K562 (cell line): ENCODE data around the gene CHSY3. TPM values are rescaled to one million over a fixed set of nuclear protein-coding genes. Genes with fewer than 3 reads are reported as not detected.

Source experiments
- ATAC-seq: fragments of 200-7000 bp; cut with Tn5 transposase; 3 replicates; pipeline ENCODE4 v1.9.1; 2020; ENCODE audit warnings: moderate library complexity
- BruUV-seq: library from RNA; stranded (reverse); fragments of 400-500 nt; replicated peaks from 2 replicates; lab custom pipeline; 2021; lab: Mats Ljungman, UMichigan
- CTCF ChIA-PET: fragments of 300-600 bp; formaldehyde crosslinking; extraction: SDS; loops from one replicate; lab custom pipeline; 2021; ENCODE audit warnings: low intra/inter-chr PET ratio; lab: Yijun Ruan, JAX
- POLR2A ChIA-PET: fragments of 300-600, 350-650 bp; sonication (Branson Sonifier 250); formaldehyde crosslinking; extraction: SDS; loops from one replicate; lab custom pipeline; 2021; ENCODE audit warnings: antibody characterized with exemption, inconsistent platforms; lab: Yijun Ruan, JAX
- DNase-seq, 4 experiments: peaks; one replicate each; pipeline versions ENCODE4 v3.0.0 to v3.0.0-alpha.2; 2011 to 2018; ENCODE audit warnings: low spot score in 3 of 4, mixed read lengths in 3 of 4; ENCODE audit errors: extremely low read depth in 1 of 4
- FAIRE-seq: peaks from 2 replicates; lab custom pipeline; 2011; peaks lifted over from hg19 to GRCh38; lab: Jason Lieb, UNC
- H2AFZ ChIP-seq: 2 replicates; pipeline ENCODE4 v1.6.0; 2011; ENCODE audit warnings: low read depth, low read length, control low read depth, inconsistent platforms
- H3K27ac ChIP-seq: fragments of 200-600 bp; 3 replicates; pipeline ENCODE4 v1.8.0; 2011; ENCODE audit warnings: low read depth, mild to moderate bottlenecking, control low read depth, inconsistent platforms, low read length, moderate library complexity, mixed read lengths; ENCODE audit errors: extremely low read depth
- H3K27me3 ChIP-seq, 2 experiments: fragments of 300-600 bp in 1 of 2; 2 replicates in 1 of 2; 3 replicates in 1 of 2; pipeline versions ENCODE4 v1.6.0 to v1.8.0; 2011; ENCODE audit warnings: inconsistent platforms in 2 of 2, low read length in 2 of 2, mild to moderate bottlenecking in 1 of 2, mixed read lengths in 1 of 2, moderate library complexity in 1 of 2; ENCODE audit not compliant: control insufficient read depth in 2 of 2, insufficient read depth in 2 of 2
- H3K36me3 ChIP-seq: fragments of 300-600 bp; 3 replicates; pipeline ENCODE4 v1.8.0; 2011; ENCODE audit warnings: mild to moderate bottlenecking, low read length, inconsistent platforms; ENCODE audit not compliant: control insufficient read depth, insufficient read depth
- H3K4me1 ChIP-seq, 2 experiments: fragments of 200-600 bp in 1 of 2; replicated peaks in 1 of 2; 2 replicates in 1 of 2; 3 replicates in 1 of 2; pipeline versions ENCODE4 v1.5.1 to v1.8.0; 2011; ENCODE audit warnings: inconsistent platforms in 2 of 2, low read length in 2 of 2, mild to moderate bottlenecking in 1 of 2, mixed read lengths in 1 of 2, moderate library complexity in 1 of 2; ENCODE audit not compliant: control insufficient read depth in 2 of 2, insufficient read depth in 2 of 2
- H3K4me2 ChIP-seq: 2 replicates; pipeline ENCODE4 v1.6.1; 2011; ENCODE audit warnings: low read length, control low read depth, inconsistent platforms, mixed read lengths; ENCODE audit not compliant: insufficient read depth
- H3K4me3 ChIP-seq: fragments of 200-600 bp; sonication (generic), shearing (Covaris generic); 2 replicates; pipeline ENCODE4 v1.5.1; 2016; ENCODE audit warnings: control low read depth, inconsistent platforms
- H3K79me2 ChIP-seq: fragments of 200-600 bp; 3 replicates; pipeline ENCODE4 v1.8.0; 2011; ENCODE audit warnings: low read length, inconsistent platforms; ENCODE audit not compliant: control insufficient read depth, insufficient read depth
- H3K9ac ChIP-seq, 2 experiments: 2 replicates each; pipeline versions ENCODE4 v1.6.0 to v1.6.1; 2011; ENCODE audit warnings: low read depth in 2 of 2, low read length in 2 of 2, control low read depth in 1 of 2, inconsistent platforms in 1 of 2, mild to moderate bottlenecking in 1 of 2, mixed read lengths in 1 of 2; ENCODE audit not compliant: insufficient read depth in 1 of 2
- H3K9me1 ChIP-seq: one replicate; pipeline ENCODE4 v1.6.0; 2011; ENCODE audit warnings: inconsistent platforms, mild to moderate bottlenecking, low read length, moderate library complexity; ENCODE audit not compliant: control insufficient read depth, insufficient read depth
- H3K9me3 ChIP-seq: replicated peaks from 2 replicates; pipeline ENCODE4 v1.5.1; 2011; ENCODE audit warnings: low read depth, low read length, inconsistent platforms; ENCODE audit not compliant: control insufficient read depth, insufficient read depth
- H4K20me1 ChIP-seq: replicated peaks from 2 replicates; pipeline ENCODE4 v1.6.1; 2011; ENCODE audit warnings: low read length, inconsistent platforms, mixed read lengths; ENCODE audit not compliant: control insufficient read depth, insufficient read depth
- CEBPG ChIP-seq, 3 experiments: fragments of 200-800 bp in 1 of 3; sonication (Bioruptor generic) in 1 of 3; sonication (generic) in 1 of 3; formaldehyde crosslinking in 1 of 3; IDR thresholded peaks in 2 of 3; conservative IDR thresholded peaks in 1 of 3; 2 replicates each; pipeline versions ENCODE4 v1.6.1 to v1.8.0; 2016 to 2022; ENCODE audit warnings: missing compliant biosample characterization in 2 of 3, missing genetic modification characterization in 2 of 3, mild to moderate bottlenecking in 1 of 3, missing genetic modification reagents in 1 of 3
- ELF1 ChIP-seq: fragments of 200-800 bp; sonication (Bioruptor generic); IDR thresholded peaks from 2 replicates; pipeline ENCODE4 v1.6.1; 2016; ENCODE audit warnings: missing genetic modification characterization, missing compliant biosample characterization
- FOXK1 ChIP-seq: sonication (generic); formaldehyde crosslinking; IDR thresholded peaks from 2 replicates; pipeline ENCODE4 v1.8.0; 2022; ENCODE audit warnings: missing genetic modification reagents, mild to moderate bottlenecking, borderline replicate concordance
- KAT8 ChIP-seq: fragments of 450-650 bp; IDR thresholded peaks from 2 replicates; pipeline ENCODE4 v1.6.1; 2016; ENCODE audit warnings: low read depth, mild to moderate bottlenecking
- KLF13 ChIP-seq: fragments of 450-650 bp; IDR thresholded peaks from 2 replicates; pipeline ENCODE4 v1.6.1; 2016; ENCODE audit warnings: missing genetic modification characterization, low read depth, mild to moderate bottlenecking, missing compliant biosample characterization, moderate library complexity, borderline replicate concordance
- PHF8 ChIP-seq: fragments of 200-600 bp; sonication (generic); IDR thresholded peaks from 2 replicates; pipeline ENCODE4 v1.6.1; 2012; ENCODE audit warnings: mixed run types, mild to moderate bottlenecking, inconsistent platforms, low read length, moderate library complexity, borderline replicate concordance
- PHTF2 ChIP-seq: fragments of 250-450 bp; sonication (Bioruptor Pico); IDR thresholded peaks from 2 replicates; pipeline ENCODE4 v1.5.0; 2021; ENCODE audit warnings: mild to moderate bottlenecking
- TFAM ChIP-seq: fragments of 250-450 bp; sonication (Bioruptor Pico); conservative IDR thresholded peaks from 2 replicates; pipeline ENCODE4 v1.5.0; 2021; ENCODE audit warnings: mild to moderate bottlenecking, moderate library complexity
- THRB ChIP-seq: fragments of 450-650 bp; formaldehyde crosslinking; conservative IDR thresholded peaks from 2 replicates; pipeline ENCODE4 v1.4.0; 2022; ENCODE audit warnings: mild to moderate bottlenecking, missing genetic modification characterization
- ZC3H8 ChIP-seq: fragments of 450-650 bp; IDR thresholded peaks from 2 replicates; pipeline ENCODE4 v1.6.1; 2017
- ZNF212 ChIP-seq: fragments of 450-650 bp; formaldehyde crosslinking; IDR thresholded peaks from 2 replicates; pipeline ENCODE4 v1.4.0; 2020; ENCODE audit warnings: mild to moderate bottlenecking
- WGBS: fragments of 100-300 bp; shearing (Covaris generic); methylation state at CpG from one replicate; pipeline ENCODE4 v1.1.6; 2016; ENCODE audit warnings: low coverage, mixed read lengths; ENCODE audit not compliant: insufficient coverage; ENCODE audit errors: missing lambda C conversion rate; 5-methylcytosine and 5-hydroxymethylcytosine counted together
- in situ Hi-C: fragments of 300-500 bp; cut with MboI; formaldehyde crosslinking; loops from 4 replicates; pipeline ENCODE4 v1.15.0; 2018; ENCODE audit warnings: inconsistent platforms, mixed read lengths
- intact Hi-C: fragments of 100-400 bp; cut with micrococcal nuclease; formaldehyde crosslinking; loops from 2 replicates; pipeline ENCODE4 v1.14.2; 2022
- polyA plus RNA-seq, 8 experiments: library from polyadenylated mRNA; depleted of rRNA in 4 of 8; stranded (reverse) in 5 of 8; unstranded in 3 of 8; fragments of >200 nt; fragmentation: Nextera tagmentation in 2 of 8; fragmentation: Illumina TruSeq in 1 of 8; extraction: Ambion mirVana in 2 of 8; extraction: Trizol in 1 of 8; gene quantifications; 2 replicates each; pipeline versions ENCODE4 v1.2.1 to v1.2.3, GENCODE V29; 2011 to 2014; ENCODE audit warnings: inconsistent platforms in 1 of 8, missing spikeins in 1 of 8
- total RNA-seq, 7 experiments: library from RNA; depleted of rRNA in 6 of 7; stranded (reverse); fragments of >200 nt in 6 of 7; fragmentation: Illumina TruSeq in 2 of 7; extraction: Trizol in 2 of 7; gene quantifications; 2 replicates each; pipeline versions ENCODE4 v1.2.1 to v1.2.3, GENCODE V29; 2011 to 2021; ENCODE audit warnings: low replicate concordance in 1 of 7
- TF ChIP-seq, protein P1 (sequence below): sonication (generic); formaldehyde crosslinking; IDR thresholded peaks from 2 replicates; pipeline ENCODE4 v1.8.0; 2022; ENCODE audit warnings: missing genetic modification reagents, mild to moderate bottlenecking, moderate library complexity, borderline replicate concordance
- TF ChIP-seq, protein P2 (sequence below): fragments of 450-650 bp; IDR thresholded peaks from 2 replicates; pipeline ENCODE4 v1.6.1; 2016; ENCODE audit warnings: low read depth, mild to moderate bottlenecking, moderate library complexity

Gene CHSY3
- total and polyA plus RNA-seq, 9 of the 15 experiments (the other 6 are each of a cell fraction or from before 2014, with no cell fraction given) = 0.04 TPM; not detected in 8

GRCh38 chr5:130099008-130099407 is 194.7 kb downstream of the CHSY3 start:
- Histone ChIP-seq H4K20me1 (no peaks in the 10 kb centered on the region), H3K4me3 (no peak overlapping the region), H3K9ac (no peak overlapping the region), H3K4me2 (no peak overlapping the region), H2AFZ (no peak overlapping the region), H3K79me2 (no peaks in the 10 kb centered on the region), H3K4me1 (no peaks in the 10 kb centered on the region), H3K36me3 (no peaks in the 10 kb centered on the region), H3K27ac (no peak overlapping the region), H3K27me3 (no peaks in the 10 kb centered on the region), H3K9me3 (no peaks in the 10 kb centered on the region; the same call in 1 of the 2 replicates), H3K9me1 (no peaks in the 10 kb centered on the region)
- no TSS peak for BruUV-seq
- ATAC-seq (no peak), DNase-seq (no peak), FAIRE-seq (no peak)
- intact Hi-C loops = no loop called here
- ChIA-PET POLR2A (no interaction called here), CTCF (no interaction called here)
- TF ChIP-seq ZC3H8 (no peak), KLF13 (tag) (no peak), ELF1 (tag) (no peak), THRB (CRISPR knock-in tag) (no peak), TFAM (no peak), CEBPG (CRISPR knock-in tag; IDR thresholded peaks at IDR 0.05) (no peak), CEBPG (tag; conservative IDR thresholded peaks at IDR 0.05 in 1 of 2, IDR thresholded peaks at IDR 0.05 in 1 of 2) (no peak), ZNF212 (no peak), KAT8 (no peak), PHF8 (no peak), FOXK1 (no peak), PHTF2 (no peak)
- TF ChIP-seq, protein P1, sequence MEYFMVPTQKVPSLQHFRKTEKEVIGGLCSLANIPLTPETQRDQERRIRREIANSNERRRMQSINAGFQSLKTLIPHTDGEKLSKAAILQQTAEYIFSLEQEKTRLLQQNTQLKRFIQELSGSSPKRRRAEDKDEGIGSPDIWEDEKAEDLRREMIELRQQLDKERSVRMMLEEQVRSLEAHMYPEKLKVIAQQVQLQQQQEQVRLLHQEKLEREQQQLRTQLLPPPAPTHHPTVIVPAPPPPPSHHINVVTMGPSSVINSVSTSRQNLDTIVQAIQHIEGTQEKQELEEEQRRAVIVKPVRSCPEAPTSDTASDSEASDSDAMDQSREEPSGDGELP = no peak
- TF ChIP-seq, protein P2, sequence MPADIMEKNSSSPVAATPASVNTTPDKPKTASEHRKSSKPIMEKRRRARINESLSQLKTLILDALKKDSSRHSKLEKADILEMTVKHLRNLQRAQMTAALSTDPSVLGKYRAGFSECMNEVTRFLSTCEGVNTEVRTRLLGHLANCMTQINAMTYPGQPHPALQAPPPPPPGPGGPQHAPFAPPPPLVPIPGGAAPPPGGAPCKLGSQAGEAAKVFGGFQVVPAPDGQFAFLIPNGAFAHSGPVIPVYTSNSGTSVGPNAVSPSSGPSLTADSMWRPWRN = no peak
- in situ Hi-C loops = no loop called here
- 6% methylated on average over 2 of the region's 2 CpGs for WGBS
